Stimulated activated CD8-positive, alpha-beta memory T cell treated with anti-CD3 and anti-CD28 coated beads, Interleukin-15, amount 100 ng/mL, for 48 hours (primary cell): ENCODE measurements around the gene RTCB.

ENCODE experiments used
- DNase-seq, 2 donors: peaks; one replicate each; pipeline ENCODE4 v3.0.0-alpha.2; 2020; ENCODE audit warnings: low read depth in 2 of 2

Gene RTCB

GRCh38 chr22:32411829-32412592, at the start of gene RTCB:
Gene RTCB (minus strand): TSS chr22:32412247. CDS start chr22:32412156, 91 bp downstream.
- DNase-seq = peak; percentile 77 to 85

- DNase-seq = no peak
Observed at GRCh38 chr22:32457031-32457430, 45.0 kb upstream of the RTCB start.

DNA sequence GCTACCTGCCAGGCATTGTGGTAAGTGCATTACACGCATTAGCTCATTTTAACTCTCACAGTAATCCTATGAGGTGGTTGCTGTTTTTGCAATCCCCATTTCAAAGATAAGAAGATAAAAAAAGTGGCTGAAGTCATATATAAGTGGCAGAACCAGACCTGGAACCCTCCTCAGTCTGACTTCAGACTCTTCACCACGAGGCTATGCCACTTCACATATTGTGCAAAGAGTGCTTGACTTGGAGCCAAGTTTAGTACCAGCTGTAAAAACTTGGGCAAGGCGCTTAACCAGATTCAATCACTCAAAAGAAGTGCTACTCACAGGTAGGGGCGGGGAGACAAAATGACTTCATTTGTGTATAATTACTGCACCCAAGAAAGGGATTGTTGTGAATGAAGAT, 36.9 kb upstream of the RTCB start:
- no peak for DNase-seq

- no peak for DNase-seq
Observed at GRCh38 chr22:32446321-32446720, 34.3 kb upstream of the RTCB start.

- no peak for DNase-seq
Observed at GRCh38 chr22:32444068-32444467, 32.0 kb upstream of the RTCB start.

- DNase-seq = no peak
Observed at GRCh38 chr22:32430352-32430751, 18.3 kb upstream of the RTCB start.

GRCh38 chr22:32426881-32427280, 14.8 kb upstream of the RTCB start:
- DNase-seq = no peak

DNA sequence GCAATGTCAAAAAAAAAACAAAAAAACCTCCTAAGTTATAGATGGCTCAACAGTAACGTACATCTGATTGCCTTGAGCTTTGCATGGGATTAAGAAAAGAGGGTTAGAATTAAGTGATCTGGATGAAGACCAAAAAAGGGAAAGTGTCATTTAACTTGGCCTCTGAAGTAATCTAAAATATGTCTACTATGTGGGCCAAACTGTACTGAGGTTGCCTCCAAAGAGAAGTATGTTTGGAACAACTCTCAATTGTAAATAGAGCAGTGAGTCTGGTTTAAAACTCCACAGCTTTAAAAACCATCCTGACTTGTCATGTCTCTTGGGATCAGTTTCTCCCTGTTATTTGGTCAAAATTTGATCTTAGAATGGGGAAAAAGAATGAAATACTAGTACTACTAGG, 11.6 kb upstream of the RTCB start:
- no peak for DNase-seq

DNA sequence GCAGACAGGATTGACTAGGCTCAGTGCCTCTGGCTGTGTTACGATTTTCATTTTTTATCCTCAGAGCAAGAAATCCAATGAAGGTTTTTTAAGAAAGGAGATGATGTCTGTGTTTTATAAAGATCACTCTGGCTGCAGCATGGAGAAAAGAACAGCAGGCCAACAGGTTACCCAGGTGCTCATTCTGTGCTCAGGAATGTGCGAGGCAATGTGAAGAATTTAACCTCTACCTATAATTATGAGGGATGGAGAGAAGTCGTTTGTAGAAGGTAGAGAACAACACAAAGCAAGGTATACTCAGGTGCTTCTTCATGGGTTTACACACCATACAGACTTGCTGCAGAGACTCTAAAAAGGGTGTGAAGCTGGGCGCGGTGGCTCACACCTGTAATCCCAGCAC, 10.0 kb upstream of the RTCB start:
- no peak for DNase-seq

- no peak for DNase-seq
Observed at GRCh38 chr22:32421484-32421883, 9.4 kb upstream of the RTCB start.

DNA sequence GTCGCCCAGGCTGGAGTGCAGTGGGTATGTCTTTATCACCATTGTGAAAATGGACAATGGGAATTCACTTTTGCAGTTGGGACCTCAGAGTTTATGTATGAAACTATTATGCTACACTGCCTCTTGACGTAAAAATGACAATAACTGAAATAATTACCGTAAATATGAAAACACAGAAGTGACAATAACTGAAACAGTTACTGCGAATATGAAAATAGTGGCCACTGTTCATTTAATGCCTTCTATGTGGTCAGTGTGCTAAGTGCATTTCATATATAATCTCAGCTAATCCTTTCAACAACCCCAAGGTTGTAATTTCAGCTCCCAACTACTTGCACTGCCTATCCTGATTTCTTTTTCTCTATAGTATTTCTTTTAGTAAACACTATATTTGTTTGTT, 5.9 kb upstream of the RTCB start:
- no peak for DNase-seq

GRCh38 chr22:32416556-32417085, 4.6 kb upstream of the RTCB start:
- DNase-seq = no peak

- DNase-seq = no peak
Observed at GRCh38 chr22:32414191-32414590, 2.1 kb upstream of the RTCB start.

GRCh38 chr22:32413719-32414118, 1.7 kb upstream of the RTCB start:
- DNase-seq = no peak

DNA sequence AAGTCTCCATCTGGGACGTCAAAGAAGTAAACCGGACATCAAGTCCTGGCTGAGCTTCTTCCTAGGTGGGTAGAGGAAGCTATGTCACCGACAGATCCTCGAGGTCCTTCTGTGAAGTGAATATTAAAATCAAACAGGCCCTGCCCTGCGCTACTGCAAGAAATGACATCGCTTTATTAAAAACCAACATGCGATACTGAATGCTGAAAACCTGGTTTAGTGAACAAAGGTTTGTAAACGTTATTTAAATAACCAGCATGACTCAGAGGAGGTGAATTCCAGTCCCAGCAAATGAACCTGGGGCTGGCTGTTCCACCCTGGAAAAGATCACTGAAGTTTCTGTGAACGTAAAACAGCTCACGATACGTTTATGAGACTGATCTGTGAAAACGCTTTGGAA, 645 bp downstream of the RTCB start:
- DNase-seq = no peak

DNA sequence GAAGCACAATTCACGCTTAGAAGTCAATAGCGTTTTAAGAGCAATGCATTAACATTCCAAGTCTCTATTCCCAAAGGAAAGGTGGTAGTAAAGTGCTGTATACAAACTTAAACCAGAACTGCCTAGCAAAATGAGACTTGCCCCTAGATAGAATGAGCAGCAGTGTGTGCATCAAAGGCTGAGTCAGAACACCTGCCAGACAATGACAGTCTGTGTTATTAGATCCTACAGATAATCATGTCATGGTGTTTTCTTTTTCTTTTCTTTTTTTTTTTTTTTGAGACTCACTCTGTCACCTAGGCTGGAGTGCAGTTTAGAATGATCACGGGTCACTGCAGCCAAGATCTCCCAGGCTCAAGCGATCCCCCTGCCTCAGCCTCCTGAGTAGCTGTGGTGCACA, 1.6 kb downstream of the RTCB start:
- DNase-seq = no peak

DNA sequence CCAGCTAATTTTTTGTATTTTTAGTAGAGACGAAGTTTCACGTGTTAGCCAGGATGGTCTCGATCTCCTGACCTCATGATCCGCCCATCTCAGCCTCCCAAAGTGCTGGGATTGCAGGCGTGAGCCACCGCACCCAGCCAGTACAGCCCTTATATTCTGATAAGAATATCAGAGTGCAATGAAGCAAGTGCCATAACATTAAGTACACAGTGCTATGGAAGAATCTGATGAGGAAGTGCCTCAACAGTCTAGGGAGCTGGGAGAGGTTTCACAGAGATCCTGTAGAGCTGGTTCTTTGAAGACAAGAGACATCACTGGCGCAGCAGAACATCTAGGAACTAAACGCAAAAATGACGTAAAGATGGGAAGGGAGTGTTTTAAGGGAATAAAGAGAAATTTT, 2.1 kb downstream of the RTCB start:
- no peak for DNase-seq

GRCh38 chr22:32407936-32408335, 4.1 kb downstream of the RTCB start:
- DNase-seq = no peak

GRCh38 chr22:32407312-32407711, 4.7 kb downstream of the RTCB start:
- DNase-seq = no peak

DNA sequence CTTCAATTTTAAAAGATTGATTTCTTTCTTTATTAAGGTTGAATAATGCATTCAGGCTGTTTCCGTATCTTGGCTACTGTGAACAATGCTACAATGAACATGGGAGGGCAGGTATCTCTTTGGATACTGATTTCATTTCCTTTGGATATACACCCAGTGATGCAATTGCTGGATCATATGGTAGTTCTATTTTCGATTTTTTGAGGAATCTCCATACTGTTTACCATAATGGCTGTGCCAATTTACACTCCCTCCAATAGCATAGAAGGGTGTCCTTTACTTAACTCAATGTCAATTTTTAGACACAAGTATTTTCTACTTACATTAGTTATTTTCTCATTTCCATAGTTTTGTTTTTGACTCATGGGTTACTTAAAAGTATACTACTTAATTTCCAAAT, 8.0 kb downstream of the RTCB start:
- no peak for DNase-seq

DNA sequence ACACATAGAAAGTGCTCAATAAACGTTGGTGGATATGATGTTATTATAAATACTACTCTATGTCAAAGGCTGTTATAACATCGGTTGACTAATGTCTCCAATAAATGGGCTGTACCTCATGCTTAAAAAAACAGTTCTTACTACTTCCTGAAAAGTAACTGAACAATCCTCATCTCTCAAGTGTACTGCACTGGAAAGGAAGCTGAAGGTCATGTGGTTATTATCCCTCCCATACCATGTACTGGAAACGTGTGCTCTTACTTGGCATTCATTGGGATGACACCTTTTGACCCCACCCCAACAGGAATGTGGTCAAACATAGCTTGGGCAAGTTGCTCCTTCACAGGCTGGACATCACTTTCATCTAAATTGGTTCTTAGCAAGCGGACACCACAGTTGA, 10.6 kb downstream of the RTCB start:
- DNase-seq = no peak

- no peak for DNase-seq
Observed at GRCh38 chr22:32396746-32397145, 15.3 kb downstream of the RTCB start.

DNA sequence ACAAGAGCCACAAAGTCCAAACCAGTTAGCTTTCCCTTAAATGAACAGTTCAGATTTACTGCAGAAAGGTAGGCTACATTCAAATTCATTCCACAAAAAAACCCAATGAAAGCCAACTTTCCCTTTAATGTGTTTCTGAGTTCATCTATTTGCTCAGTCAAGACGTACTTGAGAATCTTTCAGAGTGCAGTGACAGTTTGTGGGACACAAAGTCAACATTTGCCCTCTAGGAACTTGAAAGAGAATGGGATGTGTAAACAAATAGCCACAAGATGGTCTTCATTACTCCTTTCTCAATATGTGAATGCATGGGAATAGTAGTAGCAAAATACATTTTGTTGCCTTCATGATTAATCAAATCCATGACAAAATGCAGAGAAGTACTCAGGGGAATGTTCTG, 15.8 kb downstream of the RTCB start:
- no peak for DNase-seq

- no peak for DNase-seq
Observed at GRCh38 chr22:32395107-32395506, 16.9 kb downstream of the RTCB start.
